Keratinocyte (primary cell): ENCODE data around the gene TTC1. TPM values are rescaled to one million over a fixed set of nuclear protein-coding genes. Genes with fewer than 3 reads are reported as not detected.

Source experiments
- DNase-seq: peaks from one replicate; pipeline ENCODE4 v3.0.0-alpha.2; 2011; ENCODE audit warnings: low read depth, missing footprints, low spot score
- FAIRE-seq: peaks from 2 replicates; lab custom pipeline; 2011; peaks lifted over from hg19 to GRCh38; lab: Jason Lieb, UNC
- H2AFZ ChIP-seq: 2 replicates; pipeline ENCODE4 v1.6.0; 2012; ENCODE audit warnings: low read length, control low read depth, inconsistent platforms; ENCODE audit not compliant: control insufficient read depth
- H3K27ac ChIP-seq: 2 replicates; pipeline ENCODE4 v1.5.1; 2011; ENCODE audit warnings: low read length; ENCODE audit not compliant: control insufficient read depth, insufficient read depth
- H3K27me3 ChIP-seq: 3 replicates; pipeline ENCODE4 v1.6.0; 2011; ENCODE audit warnings: low read length; ENCODE audit not compliant: control insufficient read depth, insufficient read depth; ENCODE audit errors: extremely low read depth
- H3K36me3 ChIP-seq, 2 experiments: 2 replicates in 1 of 2; 3 replicates in 1 of 2; pipeline ENCODE4 v1.5.1; 2011; ENCODE audit warnings: low read length in 2 of 2, mild to moderate bottlenecking in 1 of 2; ENCODE audit not compliant: control insufficient read depth in 2 of 2, insufficient read depth in 2 of 2; ENCODE audit errors: extremely low read depth in 1 of 2
- H3K4me1 ChIP-seq: 3 replicates; pipeline ENCODE4 v1.5.1; 2011; ENCODE audit warnings: low read length; ENCODE audit not compliant: control insufficient read depth, insufficient read depth; ENCODE audit errors: extremely low read depth
- H3K4me2 ChIP-seq: 3 replicates; pipeline ENCODE4 v1.6.0; 2011; ENCODE audit warnings: low read depth, low read length; ENCODE audit not compliant: control insufficient read depth, insufficient read depth; ENCODE audit errors: extremely low read depth
- H3K4me3 ChIP-seq, 3 experiments: fragments of 200-600 bp in 1 of 3; sonication (generic) in 1 of 3; 2 replicates in 2 of 3; 3 replicates in 1 of 3; pipeline ENCODE4 v1.5.1; 2011 to 2016; ENCODE audit warnings: low read length in 3 of 3, mild to moderate bottlenecking in 3 of 3, control low read depth in 2 of 3, inconsistent platforms in 1 of 3, low read depth in 1 of 3, mixed read lengths in 1 of 3, mixed run types in 1 of 3, moderate library complexity in 1 of 3; ENCODE audit not compliant: control insufficient read depth in 2 of 3, insufficient read depth in 2 of 3; ENCODE audit errors: extremely low read depth in 1 of 3
- H3K79me2 ChIP-seq: 2 replicates; pipeline ENCODE4 v1.6.0; 2012; ENCODE audit warnings: low read length; ENCODE audit not compliant: control insufficient read depth, insufficient read depth
- H3K9ac ChIP-seq: 3 replicates; pipeline ENCODE4 v1.6.0; 2011; ENCODE audit warnings: low read length; ENCODE audit not compliant: control insufficient read depth, insufficient read depth; ENCODE audit errors: extremely low read depth
- H3K9me1 ChIP-seq: 3 replicates; pipeline ENCODE4 v1.6.0; 2011; ENCODE audit warnings: low read length; ENCODE audit not compliant: control insufficient read depth, insufficient read depth; ENCODE audit errors: extremely low read depth
- H3K9me3 ChIP-seq: 2 replicates; pipeline ENCODE4 v1.5.1; 2012; ENCODE audit warnings: low read depth, low read length; ENCODE audit not compliant: control insufficient read depth
- H4K20me1 ChIP-seq: 3 replicates; pipeline ENCODE4 v1.6.0; 2011; ENCODE audit warnings: low read length; ENCODE audit not compliant: control insufficient read depth, insufficient read depth; ENCODE audit errors: extremely low read depth
- EZH2 ChIP-seq: IDR thresholded peaks from one replicate; pipeline ENCODE4 v1.6.1; 2012; ENCODE audit warnings: inconsistent platforms, mild to moderate bottlenecking, low read length, moderate library complexity
- dilution Hi-C: fragments of 300-500 bp; cut with MboI; formaldehyde crosslinking; loops from one replicate; pipeline ENCODE4 v1.7.0; 2020; ENCODE audit warnings: low sequenced_read_pairs; ENCODE audit not compliant: extremely low pct_ligation_motif_present
- polyA plus RNA-seq, 5 experiments: library from polyadenylated mRNA; depleted of rRNA in 3 of 5; stranded (reverse) in 3 of 5; stranded (forward) in 1 of 5; unstranded in 1 of 5; fragments of >200 nt; gene quantifications; 1 replicate in 1 of 5; 2 replicates in 3 of 5; 3 replicates in 1 of 5; pipeline versions ENCODE4 v1.2.1 to v1.2.3, GENCODE V29; 2011 to 2012; ENCODE audit warnings: missing spikeins in 2 of 5, low read depth in 1 of 5, low replicate concordance in 1 of 5
- TF ChIP-seq, protein P1 (sequence below), 3 experiments: IDR thresholded peaks in 1 of 3; conservative IDR thresholded peaks in 1 of 3; optimal IDR thresholded peaks in 1 of 3; 2 replicates in 2 of 3; 3 replicates in 1 of 3; pipeline versions ENCODE3 to v1.5.1; 2011; ENCODE audit warnings: low read length in 3 of 3, mild to moderate bottlenecking in 3 of 3, moderate library complexity in 2 of 3, control low read depth in 1 of 3, inconsistent platforms in 1 of 3; ENCODE audit not compliant: insufficient read depth in 2 of 3; ENCODE audit errors: extremely low read depth in 1 of 3

TTC1 gene
- polyA plus RNA-seq, 1 donor (not counting 4 experiments of a cell fraction or from before 2014, with no cell fraction given) = 51.7 TPM

DNA sequence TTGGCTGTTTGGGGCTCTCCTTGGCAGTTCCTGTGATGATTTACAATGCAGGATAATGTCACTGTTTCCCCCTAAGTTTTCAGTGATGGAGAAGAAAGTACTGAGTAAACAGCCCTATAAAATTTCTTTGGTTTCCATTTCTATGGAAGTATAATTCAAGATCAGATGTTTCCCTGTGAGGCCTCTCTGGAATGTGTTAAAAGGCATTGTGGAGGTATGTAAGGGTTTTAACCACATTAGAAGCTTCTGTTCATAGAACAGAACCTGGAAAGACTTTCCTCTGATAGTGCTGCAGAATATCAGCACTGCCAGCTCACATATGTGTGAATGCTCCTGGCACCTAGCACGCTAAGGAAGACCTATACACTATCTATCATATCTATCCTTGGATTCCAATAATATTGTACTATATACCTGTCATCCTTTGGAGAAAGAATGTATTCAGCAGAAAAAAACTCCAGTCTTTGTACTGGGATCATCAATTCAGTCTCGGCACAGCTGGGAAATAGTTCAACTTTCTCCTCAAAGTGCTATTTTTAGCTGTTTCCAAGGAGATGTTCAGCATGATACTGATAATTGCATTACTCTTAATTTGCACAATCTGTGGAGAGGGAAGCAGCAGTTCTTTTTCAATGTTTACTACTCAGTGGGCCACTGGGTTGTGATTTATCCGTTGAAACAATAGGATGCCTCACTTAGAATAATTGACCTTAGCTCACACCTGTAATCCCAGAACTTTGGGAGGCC is 21.9 kb downstream of the TTC1 start:
- H3K9me3 ChIP-seq = no peaks in the 10 kb centered on the region
- TF ChIP-seq, protein P1, sequence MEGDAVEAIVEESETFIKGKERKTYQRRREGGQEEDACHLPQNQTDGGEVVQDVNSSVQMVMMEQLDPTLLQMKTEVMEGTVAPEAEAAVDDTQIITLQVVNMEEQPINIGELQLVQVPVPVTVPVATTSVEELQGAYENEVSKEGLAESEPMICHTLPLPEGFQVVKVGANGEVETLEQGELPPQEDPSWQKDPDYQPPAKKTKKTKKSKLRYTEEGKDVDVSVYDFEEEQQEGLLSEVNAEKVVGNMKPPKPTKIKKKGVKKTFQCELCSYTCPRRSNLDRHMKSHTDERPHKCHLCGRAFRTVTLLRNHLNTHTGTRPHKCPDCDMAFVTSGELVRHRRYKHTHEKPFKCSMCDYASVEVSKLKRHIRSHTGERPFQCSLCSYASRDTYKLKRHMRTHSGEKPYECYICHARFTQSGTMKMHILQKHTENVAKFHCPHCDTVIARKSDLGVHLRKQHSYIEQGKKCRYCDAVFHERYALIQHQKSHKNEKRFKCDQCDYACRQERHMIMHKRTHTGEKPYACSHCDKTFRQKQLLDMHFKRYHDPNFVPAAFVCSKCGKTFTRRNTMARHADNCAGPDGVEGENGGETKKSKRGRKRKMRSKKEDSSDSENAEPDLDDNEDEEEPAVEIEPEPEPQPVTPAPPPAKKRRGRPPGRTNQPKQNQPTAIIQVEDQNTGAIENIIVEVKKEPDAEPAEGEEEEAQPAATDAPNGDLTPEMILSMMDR (optimal IDR thresholded peaks at IDR 0.05 in 1 of 3, IDR thresholded peaks at IDR 0.05 in 1 of 3, conservative IDR thresholded peaks at IDR 0.05 in 1 of 3; ENCODE audit: extremely low read depth in 1 of 3, insufficient read depth in 2 of 3, low read length in 3 of 3) = no peak
- TF ChIP-seq EZH2 = no peak
- no peak overlapping the region for H3K27ac ChIP-seq
- no peak overlapping the region for H3K9ac ChIP-seq
- no peak overlapping the region for H3K4me3 ChIP-seq
- H3K79me2 ChIP-seq = no peaks in the 10 kb centered on the region
- FAIRE-seq (no peak), DNase-seq (no peak)
- no peak overlapping the region for H3K4me2 ChIP-seq
- peaks cover 0 to 5% of the 10 kb centered on the region in 2 experiments for H3K36me3 ChIP-seq
- no peak overlapping the region for H2AFZ ChIP-seq
- H4K20me1 ChIP-seq = no peaks in the 10 kb centered on the region
- H3K9me1 ChIP-seq = no peaks in the 10 kb centered on the region
- H3K27me3 ChIP-seq = no peaks in the 10 kb centered on the region
- H3K4me1 ChIP-seq = no peaks in the 10 kb centered on the region
- dilution Hi-C loops = no loop called here

DNA sequence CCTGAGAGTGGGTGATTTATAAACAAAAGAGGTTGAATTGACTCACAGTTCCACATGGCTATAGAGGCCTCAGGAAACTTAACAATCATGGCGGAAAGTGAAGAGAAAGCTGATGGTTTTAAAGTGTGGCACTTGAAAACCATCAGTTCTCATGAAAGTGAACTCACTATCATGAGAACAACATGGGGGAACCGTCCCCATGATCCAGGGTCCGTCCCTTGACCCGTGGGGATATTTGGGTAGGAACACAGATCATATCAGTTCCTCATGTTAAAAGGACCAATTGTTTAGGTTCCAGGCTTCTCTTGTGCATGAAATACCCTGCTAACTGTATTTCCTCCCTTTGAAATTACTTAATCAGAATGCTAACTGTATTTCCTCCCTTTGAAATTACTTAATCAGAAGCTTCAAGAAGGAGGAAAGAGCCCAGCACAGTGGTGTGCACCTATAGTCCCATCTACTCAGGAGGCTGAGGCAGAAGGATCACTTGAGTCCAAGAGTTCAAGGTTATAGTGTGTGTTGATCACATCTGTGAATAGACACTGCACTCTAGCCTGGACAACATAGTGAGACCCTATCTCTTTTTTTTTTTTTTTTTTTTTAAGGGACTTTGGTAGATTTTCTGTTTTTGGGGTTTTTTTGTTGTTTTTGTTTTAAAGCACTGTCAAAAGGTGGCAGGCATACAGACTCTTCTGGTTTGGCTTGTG is 24.8 kb downstream of the TTC1 start:
- Histone ChIP-seq H2AFZ (no peak overlapping the region), H3K9me1 (no peaks in the 10 kb centered on the region), H3K9ac (no peak overlapping the region), H3K4me1 (no peaks in the 10 kb centered on the region), H3K27me3 (no peaks in the 10 kb centered on the region), H3K79me2 (no peaks in the 10 kb centered on the region), H4K20me1 (no peaks in the 10 kb centered on the region), H3K4me3 (no peak overlapping the region), H3K27ac (no peak overlapping the region), H3K4me2 (no peak overlapping the region), H3K36me3 (peaks cover 5 to 8% of the 10 kb centered on the region in 2 experiments), H3K9me3 (no peaks in the 10 kb centered on the region)
- dilution Hi-C loops = no loop called here
- TF ChIP-seq, protein P1 (optimal IDR thresholded peaks at IDR 0.05 in 1 of 3, IDR thresholded peaks at IDR 0.05 in 1 of 3, conservative IDR thresholded peaks at IDR 0.05 in 1 of 3; ENCODE audit: extremely low read depth in 1 of 3, insufficient read depth in 2 of 3, low read length in 3 of 3) = no peak
- no peak for TF ChIP-seq EZH2
- FAIRE-seq (peak; percentile 9), DNase-seq (no peak)
